Hepatocyte (in vitro differentiated cells): ENCODE measurements around the gene GRIA2.

Experiments used
- EZH2 ChIP-seq: fragments of 200-600 bp; sonication (generic); IDR thresholded peaks from 2 replicates; pipeline ENCODE4 v1.6.1; 2016; ENCODE audit warnings: antibody characterized with exemption, mild to moderate bottlenecking, borderline replicate concordance
- EZH2phosphoT487 ChIP-seq: fragments of 200-600 bp; sonication (generic); IDR thresholded peaks from one replicate; pipeline ENCODE4 v1.6.1; 2018; ENCODE audit warnings: antibody characterized with exemption, mild to moderate bottlenecking, low read depth, moderate library complexity; ENCODE audit not compliant: unreplicated experiment, severe bottlenecking
- TF ChIP-seq, protein P1 (sequence below): fragments of 200-600 bp; sonication (generic); IDR thresholded peaks from 2 replicates; pipeline ENCODE4 v1.5.1; 2016; ENCODE audit warnings: antibody characterized with exemption, mild to moderate bottlenecking; ENCODE audit not compliant: poor library complexity

- TF ChIP-seq, protein P1, sequence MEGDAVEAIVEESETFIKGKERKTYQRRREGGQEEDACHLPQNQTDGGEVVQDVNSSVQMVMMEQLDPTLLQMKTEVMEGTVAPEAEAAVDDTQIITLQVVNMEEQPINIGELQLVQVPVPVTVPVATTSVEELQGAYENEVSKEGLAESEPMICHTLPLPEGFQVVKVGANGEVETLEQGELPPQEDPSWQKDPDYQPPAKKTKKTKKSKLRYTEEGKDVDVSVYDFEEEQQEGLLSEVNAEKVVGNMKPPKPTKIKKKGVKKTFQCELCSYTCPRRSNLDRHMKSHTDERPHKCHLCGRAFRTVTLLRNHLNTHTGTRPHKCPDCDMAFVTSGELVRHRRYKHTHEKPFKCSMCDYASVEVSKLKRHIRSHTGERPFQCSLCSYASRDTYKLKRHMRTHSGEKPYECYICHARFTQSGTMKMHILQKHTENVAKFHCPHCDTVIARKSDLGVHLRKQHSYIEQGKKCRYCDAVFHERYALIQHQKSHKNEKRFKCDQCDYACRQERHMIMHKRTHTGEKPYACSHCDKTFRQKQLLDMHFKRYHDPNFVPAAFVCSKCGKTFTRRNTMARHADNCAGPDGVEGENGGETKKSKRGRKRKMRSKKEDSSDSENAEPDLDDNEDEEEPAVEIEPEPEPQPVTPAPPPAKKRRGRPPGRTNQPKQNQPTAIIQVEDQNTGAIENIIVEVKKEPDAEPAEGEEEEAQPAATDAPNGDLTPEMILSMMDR, result no peak
- TF ChIP-seq EZH2 (no peak), EZH2phosphoT487 (no peak)
Observed at GRCh38 chr4:157312702-157313101, 92.2 kb downstream of the GRIA2 start.
